D721Med (cell line): ENCODE measurements around the gene RAB14.
A peak's percentile ranks its signal among the peaks of the same experiment; 100 is the strongest.

Source experiments
- DNase-seq: peaks from one replicate; pipeline ENCODE4 v3.0.0; 2011; ENCODE audit warnings: low spot score; ENCODE audit not compliant: insufficient read length
- FAIRE-seq: peaks from 2 replicates; lab custom pipeline; 2011; peaks lifted over from hg19 to GRCh38; lab: Jason Lieb, UNC
- TF ChIP-seq, protein P1 (sequence below): IDR thresholded peaks from 2 replicates; pipeline ENCODE4 v1.5.1; 2012; ENCODE audit warnings: mild to moderate bottlenecking, control low read depth; ENCODE audit not compliant: insufficient read depth; ENCODE audit errors: missing control alignments

RAB14 gene

GRCh38 chr9:121219530-121219929, 17.9 kb upstream of the RAB14 start:
- FAIRE-seq, result no peak
- TF ChIP-seq, protein P1, sequence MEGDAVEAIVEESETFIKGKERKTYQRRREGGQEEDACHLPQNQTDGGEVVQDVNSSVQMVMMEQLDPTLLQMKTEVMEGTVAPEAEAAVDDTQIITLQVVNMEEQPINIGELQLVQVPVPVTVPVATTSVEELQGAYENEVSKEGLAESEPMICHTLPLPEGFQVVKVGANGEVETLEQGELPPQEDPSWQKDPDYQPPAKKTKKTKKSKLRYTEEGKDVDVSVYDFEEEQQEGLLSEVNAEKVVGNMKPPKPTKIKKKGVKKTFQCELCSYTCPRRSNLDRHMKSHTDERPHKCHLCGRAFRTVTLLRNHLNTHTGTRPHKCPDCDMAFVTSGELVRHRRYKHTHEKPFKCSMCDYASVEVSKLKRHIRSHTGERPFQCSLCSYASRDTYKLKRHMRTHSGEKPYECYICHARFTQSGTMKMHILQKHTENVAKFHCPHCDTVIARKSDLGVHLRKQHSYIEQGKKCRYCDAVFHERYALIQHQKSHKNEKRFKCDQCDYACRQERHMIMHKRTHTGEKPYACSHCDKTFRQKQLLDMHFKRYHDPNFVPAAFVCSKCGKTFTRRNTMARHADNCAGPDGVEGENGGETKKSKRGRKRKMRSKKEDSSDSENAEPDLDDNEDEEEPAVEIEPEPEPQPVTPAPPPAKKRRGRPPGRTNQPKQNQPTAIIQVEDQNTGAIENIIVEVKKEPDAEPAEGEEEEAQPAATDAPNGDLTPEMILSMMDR, result no peak
- no peak for DNase-seq

GRCh38 chr9:121218357-121219027, 16.8 kb upstream of the RAB14 start:
- TF ChIP-seq, protein P1, result no peak
- DNase-seq (no peak), FAIRE-seq (no peak)

DNA sequence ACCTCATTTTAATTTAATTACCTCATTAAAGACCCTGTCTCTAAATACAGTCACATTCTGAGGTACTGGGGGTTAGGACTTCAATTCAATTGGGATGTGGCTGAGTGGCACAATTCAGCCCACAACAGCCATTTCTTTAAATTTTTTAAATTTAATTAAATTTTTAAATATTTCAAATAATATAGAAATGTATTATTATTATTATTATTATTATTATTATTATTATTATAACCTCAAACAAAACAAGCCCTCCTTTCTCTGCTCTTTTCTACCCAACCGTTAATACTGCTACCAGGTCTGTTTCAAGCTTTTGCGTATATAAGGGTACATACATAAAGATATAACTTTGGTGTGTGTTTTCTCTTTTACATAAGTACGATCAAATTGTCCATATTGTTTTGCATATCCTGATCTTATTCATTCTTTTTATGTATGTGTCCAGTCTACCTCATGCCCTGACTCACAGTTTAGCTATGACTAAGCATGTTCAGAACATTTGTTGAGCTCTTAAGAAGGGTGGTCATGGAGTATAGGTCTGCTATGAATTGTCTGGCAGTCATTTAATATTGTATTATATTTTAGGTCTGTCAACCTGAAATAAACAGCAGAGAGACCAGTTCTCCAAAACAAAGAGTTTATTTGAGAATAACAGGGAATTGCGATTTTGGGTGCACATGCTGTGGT, 16.1 kb upstream of the RAB14 start:
- FAIRE-seq (no peak), DNase-seq (no peak)
- TF ChIP-seq, protein P1, result no peak

DNA sequence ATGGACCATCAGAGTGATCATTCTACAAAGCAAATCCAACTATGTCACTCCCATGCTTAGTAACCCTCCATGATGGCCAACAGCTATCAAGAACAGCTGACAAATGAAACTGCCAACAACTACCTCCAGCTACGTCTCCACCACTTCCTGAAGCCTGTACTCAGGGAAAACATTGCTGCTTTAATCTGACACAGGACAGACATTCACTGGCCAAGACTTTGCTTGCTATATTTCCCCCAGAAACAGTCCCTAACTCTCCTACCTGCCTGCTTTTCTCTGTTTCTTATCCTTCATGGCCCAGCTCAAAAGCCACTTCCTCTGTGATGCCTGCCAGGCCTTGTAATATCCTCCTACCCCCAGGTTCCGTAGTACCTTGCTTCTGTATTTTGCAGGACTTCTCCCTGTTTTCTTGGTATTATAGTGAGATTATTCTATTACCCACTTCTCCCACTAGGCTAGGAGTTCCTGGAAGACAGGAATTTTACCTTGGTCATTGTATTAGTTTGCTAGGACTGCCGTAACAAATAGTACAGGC, 14.7 kb upstream of the RAB14 start:
- TF ChIP-seq, protein P1, result no peak
- no peak for FAIRE-seq
- no peak for DNase-seq

DNA sequence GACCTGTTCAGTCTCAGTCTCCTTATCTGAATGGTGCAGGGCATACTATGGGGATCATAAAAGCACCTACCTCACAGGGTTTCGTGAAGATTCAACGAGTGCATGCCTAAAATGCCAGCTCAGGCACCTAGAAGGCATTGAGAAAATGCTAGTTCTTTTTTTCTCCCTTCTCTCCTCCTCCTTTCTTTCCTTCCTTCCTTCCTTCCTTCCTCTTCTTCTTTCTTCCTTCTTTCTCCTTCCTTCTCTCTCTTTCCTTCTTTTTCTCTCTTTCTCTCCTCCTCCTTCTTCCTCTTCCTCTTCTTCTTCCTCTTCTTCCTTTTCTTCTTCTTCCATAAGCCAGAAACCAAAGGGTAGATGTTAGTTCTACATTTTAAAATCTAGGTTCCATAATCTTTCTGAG, 12.3 kb upstream of the RAB14 start:
- TF ChIP-seq, protein P1, result no peak
- DNase-seq (no peak), FAIRE-seq (no peak)

DNA sequence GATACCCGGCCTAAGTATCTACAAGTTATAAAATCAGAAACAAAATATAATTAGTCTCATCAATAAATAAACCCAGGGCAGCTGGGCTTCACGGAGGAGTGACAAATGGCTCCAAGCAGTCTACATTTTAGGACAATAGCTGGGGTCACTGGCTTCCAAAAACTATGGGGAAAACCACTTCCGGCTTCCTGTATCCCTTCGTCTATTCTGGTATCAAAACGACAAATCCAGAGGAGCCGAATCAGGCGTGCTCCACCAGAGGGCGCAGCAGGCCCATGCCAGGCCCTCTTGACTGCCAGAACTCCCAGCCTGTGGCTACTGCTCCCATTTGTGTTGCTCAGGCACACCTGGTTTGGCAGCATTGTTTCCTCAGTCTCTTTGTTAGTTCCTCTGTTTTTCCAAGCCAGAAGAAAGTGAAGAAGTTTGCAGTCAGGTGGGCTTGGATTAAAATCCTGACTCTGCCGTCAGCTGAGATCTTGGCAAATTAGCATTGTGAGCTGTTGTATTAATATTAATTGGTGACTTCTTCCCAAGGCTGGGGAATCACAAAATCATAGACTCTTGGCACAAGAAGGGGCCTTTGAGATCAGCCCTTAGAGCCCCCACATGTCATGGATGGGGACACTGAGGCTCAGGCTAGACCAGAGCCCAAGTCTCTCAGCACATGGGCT, 11.6 kb upstream of the RAB14 start:
- DNase-seq (peak; percentile 63), FAIRE-seq (no peak)
- TF ChIP-seq, protein P1, result peak; percentile 91
